COLO668 (cell line): ENCODE data around the gene CPED1.
"Not testable (repeated sequence)": the region's sequence is repeated elsewhere in the genome, so short reads cannot be mapped to it uniquely, and the experiment has no call there.

Experiments used
- DNase-seq: peaks from one replicate; lab custom pipeline; 2025; ENCODE audit not compliant: unreplicated experiment; lab: John Stamatoyannopoulos, UW

The CPED1 gene

DNA sequence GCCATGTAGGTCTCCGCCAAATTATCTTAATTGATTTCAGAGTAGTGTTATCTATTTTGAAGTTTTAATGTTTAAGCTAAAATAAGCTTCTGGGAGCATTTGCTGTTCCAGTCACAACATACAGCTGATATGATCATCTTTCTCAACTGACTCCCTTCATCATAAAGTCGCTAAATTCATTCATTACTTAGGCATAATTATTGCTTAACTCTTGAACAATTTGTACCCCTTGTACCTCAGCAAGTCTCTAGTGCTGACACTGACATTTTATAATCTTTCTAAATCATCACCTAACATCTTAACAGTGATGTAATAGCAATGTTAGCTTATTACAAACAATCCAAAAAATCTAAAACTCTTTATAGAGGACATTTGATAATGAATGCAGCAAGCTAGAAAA, 286.0 kb downstream of the CPED1 start:
- no peak for DNase-seq

DNA sequence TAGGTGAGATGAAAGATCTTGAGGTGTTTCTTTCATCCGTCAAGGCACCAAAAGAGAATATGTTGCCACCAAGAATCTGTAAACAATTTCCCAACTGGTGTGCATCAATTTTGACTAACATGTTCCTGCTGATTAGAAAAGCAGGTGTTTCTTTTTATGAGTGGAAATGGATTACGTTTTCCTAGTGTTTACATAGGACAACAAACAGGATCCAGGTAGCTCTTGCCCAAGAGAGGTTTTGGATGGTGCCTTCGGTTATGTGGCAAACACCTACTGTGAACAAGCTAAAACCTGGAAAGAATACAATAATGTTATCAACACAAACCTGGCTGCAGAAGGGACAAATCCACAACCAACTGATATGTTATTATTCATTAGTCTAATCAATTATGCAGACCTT, 286.7 kb downstream of the CPED1 start:
- DNase-seq = peak; percentile 33

DNA sequence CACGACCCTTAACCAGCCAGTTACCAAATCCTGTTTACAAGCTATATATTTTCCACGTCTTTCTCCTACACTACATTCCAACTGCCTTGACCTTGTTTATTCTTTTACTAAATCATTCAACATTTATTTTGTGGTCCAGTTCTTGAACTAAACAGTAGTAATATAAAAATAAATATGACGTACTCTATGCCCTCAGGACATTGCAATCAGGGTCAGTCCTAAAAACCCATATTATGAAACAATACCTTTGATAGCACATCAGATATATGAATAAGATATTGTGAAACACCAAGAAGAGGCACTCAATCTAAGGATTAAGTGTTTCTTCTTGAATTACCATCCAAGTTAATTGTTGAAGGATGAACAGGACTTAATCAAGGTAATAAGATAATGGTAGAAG, 287.8 kb downstream of the CPED1 start:
- DNase-seq = no peak

DNA sequence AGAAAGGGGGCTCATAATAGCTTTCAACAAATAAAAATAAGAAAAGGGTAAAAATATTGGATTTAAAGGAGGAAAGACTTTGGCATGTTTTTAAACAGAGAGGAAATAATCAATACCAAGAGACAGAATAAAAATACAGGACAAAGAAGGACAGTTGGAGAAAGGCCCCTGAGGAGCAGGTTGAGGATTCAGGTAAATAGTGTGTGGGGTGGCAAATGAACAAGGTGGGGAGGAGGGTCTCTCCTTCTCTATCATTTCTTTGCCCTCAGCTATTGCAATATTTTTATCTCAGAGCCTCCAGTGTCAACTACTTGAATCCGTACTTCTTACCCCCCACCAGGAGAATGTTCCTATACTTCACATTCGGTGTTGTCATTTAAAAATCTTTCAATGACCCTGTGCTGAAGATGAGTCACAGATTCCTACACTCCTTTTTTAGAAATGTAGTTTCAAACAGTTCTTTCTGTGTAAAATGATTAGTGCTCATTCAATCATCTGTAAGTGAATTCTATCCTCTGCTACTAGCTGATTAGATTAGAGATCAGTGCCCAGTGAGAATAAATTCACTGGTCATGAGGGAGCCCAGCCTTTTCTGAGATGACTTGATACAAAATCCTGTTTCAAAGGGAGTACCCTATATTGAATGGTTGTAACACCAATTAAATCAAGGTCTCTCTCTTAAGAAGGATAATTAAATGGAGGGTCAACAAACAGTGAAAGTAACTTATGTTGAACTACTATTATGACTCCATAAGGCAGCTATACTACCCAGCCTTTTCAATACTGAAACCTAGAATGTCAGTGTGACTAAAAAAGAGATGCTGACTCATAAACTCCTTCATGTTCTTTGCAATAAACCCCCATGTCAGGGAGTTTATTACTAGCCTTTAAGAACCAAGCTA, 289.9 kb downstream of the CPED1 start:
- DNase-seq = no peak

DNA sequence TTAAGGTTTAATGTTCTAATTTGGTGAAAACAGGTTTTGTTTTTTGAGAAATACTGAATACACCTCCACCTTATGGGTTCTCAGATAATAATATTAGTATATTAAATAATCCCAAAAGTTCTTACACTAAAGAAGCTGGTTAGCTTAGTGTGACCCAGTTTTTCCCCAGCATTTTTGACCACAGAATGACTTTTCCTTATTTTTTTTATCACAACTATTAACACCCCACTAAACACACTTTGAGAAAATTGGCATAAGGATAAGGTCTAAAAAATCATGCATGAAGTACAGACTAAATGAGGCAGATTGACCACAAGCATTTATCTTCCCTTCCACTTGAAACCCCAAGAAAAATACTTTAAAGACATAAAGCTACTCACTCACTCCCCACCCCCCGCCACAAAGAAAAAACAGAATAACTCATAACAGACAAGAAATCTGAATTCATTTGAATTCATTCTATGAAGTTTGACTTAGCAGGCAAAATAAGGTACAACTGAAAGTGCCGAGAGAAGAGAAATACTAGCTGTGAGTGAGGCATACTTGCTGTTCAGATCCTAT, 290.6 kb downstream of the CPED1 start:
- no peak for DNase-seq

DNA sequence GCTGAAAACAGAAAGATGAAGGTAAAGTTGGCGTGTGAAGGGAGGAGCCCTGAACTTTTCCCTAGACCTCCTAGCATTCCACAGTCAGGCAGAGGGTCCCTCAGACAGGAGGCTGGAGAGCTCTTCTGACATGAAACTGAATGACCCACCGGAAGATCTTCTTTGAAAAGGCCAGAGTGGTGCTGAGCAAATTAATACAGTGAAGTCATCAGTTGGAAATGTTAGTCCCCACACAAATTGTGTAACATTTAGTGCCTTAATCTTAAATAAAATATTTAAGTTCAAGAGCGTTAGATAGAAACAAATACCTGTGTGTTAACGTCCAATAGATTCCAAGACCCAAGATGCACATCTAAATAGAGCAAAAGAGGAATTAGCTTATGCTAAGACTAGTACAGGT, 291.3 kb downstream of the CPED1 start:
- DNase-seq = no peak

DNA sequence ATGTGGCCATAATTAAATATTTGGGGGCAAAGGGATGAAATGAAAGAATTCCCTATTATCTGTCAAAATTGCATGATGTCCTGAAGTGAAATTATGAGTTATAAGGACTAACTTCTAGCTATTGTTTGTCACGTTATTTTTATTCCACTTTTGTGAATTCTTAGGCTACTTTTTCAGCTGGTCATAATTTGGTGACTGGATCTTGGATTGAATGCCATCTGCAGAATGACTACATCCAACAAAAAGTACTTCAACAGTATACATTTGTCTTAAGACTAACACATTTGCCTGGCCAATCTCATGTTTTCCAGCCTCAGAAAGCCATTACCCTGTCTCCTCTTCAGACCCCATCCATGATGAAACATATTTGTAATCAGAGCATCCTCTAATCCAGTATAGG, 292.1 kb downstream of the CPED1 start:
- DNase-seq = no peak

DNA sequence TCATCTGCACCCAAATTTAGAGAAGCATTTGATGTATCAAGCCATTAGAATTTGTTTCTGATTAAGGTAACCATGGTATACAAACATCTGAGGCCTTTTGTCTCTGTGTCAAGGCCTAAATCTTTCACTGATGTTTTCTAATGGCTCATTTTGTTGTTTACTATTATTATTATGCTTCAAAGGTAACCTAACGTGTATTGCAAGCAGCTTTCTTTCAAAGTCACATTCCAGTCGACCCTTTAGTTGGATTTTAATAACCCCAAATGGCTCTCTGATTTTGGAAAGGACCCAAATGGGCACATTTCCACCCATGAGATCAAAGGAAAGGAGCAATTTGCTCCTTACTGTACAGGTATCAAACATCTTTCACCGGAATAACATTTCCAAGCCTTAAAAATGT, 293.6 kb downstream of the CPED1 start:
- DNase-seq = no peak

DNA sequence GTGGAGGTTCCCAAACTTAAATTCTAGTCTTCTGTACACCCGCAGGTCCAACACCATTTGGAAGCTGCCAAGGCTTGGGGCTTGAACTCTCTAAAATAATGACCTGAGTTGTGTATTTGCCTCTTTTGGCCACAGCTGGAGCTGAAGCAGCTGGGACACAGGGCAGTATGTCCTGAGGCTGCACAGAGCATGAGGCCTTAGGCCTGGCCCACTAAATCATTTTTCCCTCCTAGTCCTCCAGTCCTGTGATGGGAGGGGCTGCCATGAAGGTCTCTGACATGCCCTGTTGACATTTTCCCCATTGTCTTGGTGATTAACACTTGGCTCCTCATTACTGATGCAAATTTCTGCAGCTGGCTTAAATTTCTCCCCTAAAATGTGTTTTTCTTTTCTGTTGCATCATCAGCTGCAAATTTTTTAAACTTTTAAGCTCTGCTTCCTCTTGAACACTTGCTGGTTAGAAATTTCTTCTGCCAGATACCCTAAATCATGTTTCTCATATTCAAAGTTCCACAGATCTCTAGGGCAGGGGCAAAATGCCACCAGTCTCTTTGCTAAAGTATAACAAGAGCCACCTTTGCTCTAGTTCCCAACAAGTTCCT, 296.7 kb downstream of the CPED1 start:
- no peak for DNase-seq

DNA sequence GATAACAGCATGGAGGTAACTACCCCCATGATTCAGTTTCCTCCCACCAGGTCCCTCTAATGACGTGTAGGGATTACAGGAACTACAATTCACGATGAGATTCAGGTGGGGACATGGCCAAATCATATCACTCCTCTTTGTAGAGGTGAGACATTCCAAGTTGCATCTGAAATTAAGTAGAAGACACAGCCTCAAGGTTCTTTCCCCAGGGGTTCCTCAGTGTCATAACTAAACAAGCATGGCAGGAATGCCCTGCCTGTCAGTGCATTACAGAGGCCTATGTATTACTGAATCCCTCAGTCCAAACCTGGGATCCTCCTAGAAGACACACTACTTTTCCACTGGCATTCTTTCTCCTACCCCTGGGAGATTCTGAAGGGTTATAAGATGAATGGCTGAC, 297.7 kb downstream of the CPED1 start:
- no peak for DNase-seq

DNA sequence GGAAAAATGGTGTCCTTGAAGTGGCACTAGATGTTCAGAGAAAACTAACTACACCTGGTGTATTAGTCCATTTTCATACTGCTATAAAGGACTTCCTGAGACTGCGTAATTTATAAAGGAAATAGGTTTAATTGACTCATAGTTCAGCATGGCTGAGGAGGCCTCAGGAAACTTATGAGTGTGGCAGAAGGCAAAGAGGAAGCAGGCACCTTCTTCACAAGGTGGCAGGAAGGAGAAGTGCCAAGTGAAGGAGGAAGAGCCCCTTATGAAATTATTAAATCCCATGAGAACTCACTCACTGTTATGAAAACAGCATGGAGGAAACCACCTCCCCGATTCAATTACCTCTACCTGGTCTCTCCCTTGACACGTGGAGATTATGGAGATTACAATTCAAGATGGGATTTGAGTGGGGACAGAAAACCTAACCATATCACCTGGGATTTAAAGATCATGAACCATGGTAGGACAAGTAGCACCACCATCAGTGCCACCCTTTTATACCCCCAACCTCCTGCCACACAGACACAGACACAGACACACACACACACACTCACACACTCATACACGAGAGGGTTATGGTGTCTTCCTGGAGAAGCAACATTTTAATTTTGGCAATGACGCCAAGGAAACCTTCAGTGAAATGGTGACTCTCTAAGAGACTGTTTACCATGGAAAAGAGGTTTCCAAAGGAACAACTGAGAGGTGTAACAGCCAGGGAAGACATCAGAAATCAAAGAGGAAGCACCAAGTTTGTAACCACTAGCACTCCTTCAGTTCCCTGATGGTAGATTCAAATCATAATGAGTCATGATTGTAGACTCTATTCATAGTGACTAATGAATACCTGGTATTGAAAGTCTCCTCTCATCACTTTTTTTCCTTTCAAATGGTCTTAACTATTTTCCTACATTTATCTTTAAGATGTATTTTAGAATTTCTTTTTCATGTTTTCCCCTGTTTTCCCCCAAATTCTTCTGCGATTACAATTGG, 298.5 kb downstream of the CPED1 start:
- no peak for DNase-seq

DNA sequence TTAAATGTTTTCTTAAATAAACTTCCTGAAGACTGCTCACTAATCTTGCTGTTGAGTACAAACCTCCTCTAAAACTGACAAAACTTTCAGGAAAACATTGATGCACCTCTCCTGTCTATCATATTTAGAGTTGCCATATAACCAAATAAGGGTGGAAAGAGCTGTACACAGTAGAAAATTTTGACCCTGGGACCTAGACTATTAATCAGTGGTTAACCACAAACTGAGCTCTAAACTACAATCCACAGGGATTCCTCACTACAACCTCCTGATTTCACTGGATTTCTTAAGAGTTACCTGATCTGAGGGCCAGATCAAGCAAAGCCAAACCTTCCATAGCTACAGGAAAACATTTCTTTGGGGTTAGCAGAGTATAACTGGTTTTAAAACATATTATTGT, 300.4 kb downstream of the CPED1 start:
- no peak for DNase-seq

DNA sequence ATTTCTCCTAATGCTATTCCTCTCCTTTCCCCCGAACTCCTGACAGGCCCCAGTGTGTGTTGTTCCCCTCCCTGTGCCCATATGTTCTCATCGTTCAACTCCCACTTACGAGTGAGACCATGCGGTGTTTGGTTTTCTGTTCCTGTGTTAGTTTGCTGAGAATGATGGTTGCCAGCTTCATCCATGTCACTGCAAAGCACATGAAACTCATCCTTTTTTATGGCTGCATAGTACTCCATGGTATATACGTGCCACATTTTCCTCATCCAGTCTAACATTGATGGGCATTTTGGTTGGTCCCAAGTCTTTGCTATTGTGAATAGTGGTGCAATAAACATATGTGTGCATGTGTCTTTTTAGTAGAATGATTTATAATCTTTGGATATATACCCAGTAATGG, 301.4 kb downstream of the CPED1 start:
- DNase-seq = not testable (repeated sequence)

DNA sequence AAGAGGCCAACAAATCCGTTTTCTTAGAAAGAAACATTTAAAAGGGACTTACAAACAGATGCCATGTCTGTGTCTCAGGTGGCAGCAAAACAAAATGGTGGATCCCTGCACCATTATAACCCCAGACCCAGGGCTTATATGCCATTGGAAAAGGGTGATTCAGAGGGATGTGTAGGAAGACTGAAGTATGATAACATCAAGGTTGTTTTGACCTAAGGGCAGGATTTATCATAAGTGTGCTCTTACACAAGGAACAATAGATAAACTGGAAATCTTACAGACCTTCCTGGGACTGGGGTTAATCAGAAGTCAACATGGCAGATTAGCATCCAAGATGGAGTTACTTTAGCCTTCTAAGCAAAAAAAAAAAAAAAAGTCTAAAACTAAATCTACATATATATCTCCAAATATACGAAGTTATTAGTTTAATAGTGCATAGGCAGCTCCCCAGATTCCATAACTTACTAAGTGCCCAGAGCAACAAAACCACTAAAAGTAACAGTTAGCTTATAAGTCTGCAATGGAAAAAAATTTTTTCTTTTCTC, 306.0 kb downstream of the CPED1 start:
- DNase-seq = no peak

DNA sequence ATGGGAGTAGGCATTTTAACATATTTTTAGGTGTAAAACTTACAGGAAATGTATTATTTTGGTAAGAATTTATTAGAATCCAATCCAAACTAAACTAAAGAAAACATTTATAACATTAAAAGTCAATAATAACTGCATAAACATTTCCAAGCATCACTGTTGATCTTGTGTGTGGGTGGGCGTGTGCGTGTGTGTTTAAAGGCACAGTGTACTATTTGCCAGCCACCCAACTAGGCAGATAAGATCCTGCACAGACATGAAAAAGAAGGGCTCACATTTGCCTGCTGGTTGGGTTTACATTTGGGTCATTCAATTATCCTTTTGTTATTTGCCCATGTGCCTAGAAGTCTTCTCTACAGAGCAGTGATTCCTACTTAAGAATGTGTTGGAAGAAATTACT, 309.3 kb downstream of the CPED1 start:
- no peak for DNase-seq

DNA sequence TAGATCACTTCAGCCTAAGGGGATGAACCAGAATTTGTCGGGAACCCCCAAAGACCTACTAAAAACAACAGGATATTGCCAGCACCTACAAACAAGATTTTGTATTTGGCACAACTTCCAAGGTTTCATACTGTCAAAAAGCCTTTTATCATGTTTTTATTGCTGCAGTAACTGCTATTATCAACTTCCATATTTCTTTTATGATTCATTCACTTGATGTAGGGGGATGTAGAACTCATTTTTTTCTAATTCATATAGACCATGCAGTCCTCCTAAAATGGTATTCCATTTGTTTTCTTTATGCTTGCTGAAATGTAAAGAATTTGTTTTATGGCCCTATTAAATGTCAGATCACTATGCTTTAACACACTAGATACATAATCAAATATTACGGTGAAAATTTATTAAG, 310.3 kb downstream of the CPED1 start:
- DNase-seq = no peak

DNA sequence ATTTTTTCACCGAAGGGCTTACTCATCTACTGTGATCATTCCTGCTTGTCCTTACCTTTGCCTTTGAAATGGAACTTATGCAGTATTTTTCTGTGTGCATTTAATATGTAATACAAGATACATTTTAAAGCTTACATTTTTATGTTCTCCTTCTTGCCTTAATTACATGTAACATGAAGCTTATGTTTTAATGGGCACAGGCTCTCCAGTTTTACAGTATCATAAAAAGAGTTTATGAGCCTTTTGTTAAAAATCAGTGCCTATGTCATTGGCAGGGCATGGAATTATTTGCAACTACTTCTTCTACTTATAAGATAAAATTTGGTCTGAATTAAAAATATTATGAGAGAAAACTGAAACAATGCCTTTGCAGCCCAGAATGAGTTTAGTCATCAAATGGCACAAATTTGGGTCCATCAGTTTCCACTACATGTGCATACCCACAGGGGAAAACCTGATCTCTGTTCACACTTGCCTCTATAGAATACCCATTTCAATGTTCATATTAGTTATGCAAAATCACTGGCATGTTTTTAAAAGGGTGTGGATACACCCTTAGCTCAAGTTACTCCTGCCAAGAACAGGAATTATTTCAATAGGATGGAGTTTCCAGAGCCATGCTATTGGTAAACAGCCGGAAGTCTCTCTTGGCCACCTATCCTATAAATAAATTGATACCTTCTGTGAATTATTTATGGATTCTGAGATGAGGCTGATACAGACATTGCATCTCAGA, 312.3 kb downstream of the CPED1 start:
- no peak for DNase-seq

DNA sequence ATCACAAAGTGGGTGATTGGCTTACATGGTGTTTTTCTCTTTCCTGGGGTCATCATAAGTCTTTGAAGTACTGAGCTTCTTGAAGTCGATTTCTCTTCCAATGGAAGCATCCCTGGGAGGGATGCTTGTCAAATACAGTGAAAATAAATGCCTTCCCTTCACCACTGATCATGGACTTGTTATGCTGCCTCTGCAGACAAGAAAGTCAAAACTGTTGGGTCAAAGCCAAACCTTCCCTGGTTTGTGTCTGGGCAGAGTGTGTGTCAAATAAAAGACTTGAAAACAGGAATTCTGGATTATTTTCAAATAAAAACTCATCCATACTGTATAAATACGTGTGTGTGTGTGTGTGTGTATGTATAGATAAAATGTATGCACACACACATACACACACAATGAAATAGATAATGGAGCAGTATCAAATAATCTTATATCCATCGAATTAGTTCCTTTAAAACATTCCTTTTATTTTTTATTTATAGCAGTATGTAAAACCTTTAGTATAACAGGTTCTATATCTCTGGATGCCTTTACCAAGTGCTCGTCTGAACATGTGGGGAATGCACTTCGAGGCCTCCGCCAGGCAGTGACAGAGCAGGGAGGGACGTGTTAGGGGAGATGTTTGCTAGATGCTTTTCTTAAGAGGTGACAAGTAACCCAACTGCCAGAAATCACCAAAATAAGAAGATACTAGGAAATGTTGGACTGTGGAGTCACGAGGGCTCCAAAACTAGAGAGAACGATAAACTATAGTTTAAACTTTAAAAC, 313.1 kb downstream of the CPED1 start:
- DNase-seq = no peak

DNA sequence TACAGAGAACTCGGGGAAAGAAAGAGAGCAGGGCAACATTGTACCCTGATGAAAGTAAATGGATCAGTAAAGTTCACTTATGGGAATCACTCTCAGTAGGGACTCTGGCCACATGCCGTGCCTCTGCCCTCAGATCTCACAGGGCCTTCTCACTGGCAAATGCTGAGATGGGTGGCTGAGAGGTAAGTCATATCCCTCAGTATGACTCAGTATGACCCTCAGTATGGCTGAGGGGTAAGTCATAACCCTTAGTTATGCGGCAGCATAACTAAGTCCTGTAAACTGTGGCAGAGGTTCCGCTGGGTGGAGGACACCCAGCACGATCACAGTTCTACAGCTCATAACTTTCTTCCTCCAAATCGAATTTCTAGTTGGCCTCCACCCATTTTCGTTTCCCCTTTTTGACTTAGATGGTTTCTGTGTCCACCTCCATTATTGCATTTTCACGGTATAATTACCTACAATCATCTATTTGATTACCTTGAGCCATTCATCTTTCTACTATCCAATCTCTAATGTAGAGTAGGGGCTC, 313.8 kb downstream of the CPED1 start:
- no peak for DNase-seq
